T-cell (primary cell): ENCODE data around the gene EHD4. TPM values are rescaled to one million over a fixed set of nuclear protein-coding genes. Genes with fewer than 3 reads are reported as not detected.

Source experiments
- ATAC-seq, 4 experiments: fragments of 200-7000 bp in 3 of 4; fragments of 150-1000 bp in 1 of 4; cut with Tn5 transposase; replicated peaks in 1 of 4; 1 replicate in 3 of 4; 2 replicates in 1 of 4; pipeline ENCODE4 v1.10.0; 2021; ENCODE audit warnings: moderate library complexity in 3 of 4, mild to moderate bottlenecking in 2 of 4, moderate number of reproducible peaks in 1 of 4
- CTCF ChIA-PET, 2 donors: fragments of 300-600 bp; sonication (Branson Sonifier 250); formaldehyde crosslinking; loops; one replicate each; lab custom pipeline; 2022; ENCODE audit warnings: antibody characterized with exemption in 2 of 2; lab: Charles Lee
- POLR2A ChIA-PET, 2 donors: fragments of 300-600 bp; sonication (Branson Sonifier 250); formaldehyde crosslinking; loops; one replicate each; lab custom pipeline; 2022; ENCODE audit warnings: antibody characterized with exemption in 2 of 2; lab: Charles Lee
- DNase-seq, 35 experiments: peaks; one replicate each; pipeline versions ENCODE4 v3.0.0 to v3.0.0-alpha.2; 2013 to 2023
- H3K27ac ChIP-seq: one replicate; pipeline ENCODE4 v1.5.1; 2013; ENCODE audit warnings: low read length
- H3K27me3 ChIP-seq, 2 experiments: replicated peaks in 1 of 2; 1 replicate in 1 of 2; 2 replicates in 1 of 2; pipeline versions ENCODE4 v1.6.1 to v1.7.0; 2013; ENCODE audit warnings: low read length in 1 of 2, mixed read lengths in 1 of 2; ENCODE audit not compliant: control insufficient read depth in 2 of 2, insufficient read depth in 2 of 2; ENCODE audit errors: extremely low read depth in 1 of 2
- H3K36me3 ChIP-seq, 2 donors: 1 replicate in 1 of 2; 2 replicates in 1 of 2; pipeline versions ENCODE4 v1.6.1 to v1.7.0; 2013; ENCODE audit warnings: low read length in 1 of 2; ENCODE audit not compliant: control insufficient read depth in 2 of 2, insufficient read depth in 1 of 2; ENCODE audit errors: extremely low read depth in 1 of 2
- H3K4me1 ChIP-seq, 2 experiments: 1 replicate in 1 of 2; 2 replicates in 1 of 2; pipeline versions ENCODE4 v1.6.1 to v1.7.0; 2013; ENCODE audit warnings: low read length in 2 of 2, mixed read lengths in 1 of 2; ENCODE audit not compliant: insufficient read depth in 2 of 2, control insufficient read depth in 1 of 2; ENCODE audit errors: extremely low read depth in 1 of 2
- H3K4me3 ChIP-seq, 2 donors: 1 replicate in 1 of 2; 2 replicates in 1 of 2; pipeline versions ENCODE4 v1.5.1 to v1.7.0; 2013; ENCODE audit warnings: mild to moderate bottlenecking in 2 of 2, low read length in 1 of 2, moderate library complexity in 1 of 2; ENCODE audit not compliant: control insufficient read depth in 1 of 2; ENCODE audit errors: extremely low read depth in 1 of 2
- H3K9me3 ChIP-seq: 2 replicates; pipeline ENCODE4 v1.7.0; 2013
- H3K27ac Mint-ChIP-seq, 2 donors: one replicate each; pipeline ENCODE4 v1.8.0; 2020 to 2021; ENCODE audit warnings: mild to moderate bottlenecking in 2 of 2, mixed read lengths in 2 of 2
- H3K27me3 Mint-ChIP-seq, 2 donors: one replicate each; pipeline ENCODE4 v1.8.0; 2021 to 2022; ENCODE audit warnings: mixed read lengths in 2 of 2
- H3K36me3 Mint-ChIP-seq: one replicate; pipeline ENCODE4 v1.8.0; 2021; ENCODE audit warnings: mixed read lengths
- H3K4me1 Mint-ChIP-seq, 3 donors: one replicate each; pipeline ENCODE4 v1.8.0; 2020 to 2022; ENCODE audit warnings: mixed read lengths in 3 of 3, mild to moderate bottlenecking in 1 of 3
- H3K4me3 Mint-ChIP-seq, 3 donors: one replicate each; pipeline ENCODE4 v1.8.0; 2020 to 2022; ENCODE audit warnings: mild to moderate bottlenecking in 3 of 3, mixed read lengths in 3 of 3, moderate library complexity in 3 of 3
- H3K9me3 Mint-ChIP-seq, 3 donors: one replicate each; pipeline ENCODE4 v1.8.0; 2020 to 2022; ENCODE audit warnings: mixed read lengths in 3 of 3
- WGBS: methylation state at CpG from one replicate; pipeline ENCODE4 v1.1.5; 2013; ENCODE audit warnings: missing lambda C conversion rate; ENCODE audit not compliant: insufficient coverage; 5-methylcytosine and 5-hydroxymethylcytosine counted together
- total RNA-seq, 35 experiments: library from RNA in 6 of 35; stranded (reverse) in 6 of 35; fragments of 120-200 nt in 1 of 35; gene quantifications; one replicate each; pipeline versions ENCODE4 v1.2.1 to v1.2.4 and lab custom pipeline; 2013 to 2026

Gene EHD4
- total RNA-seq, 5 donors from 2014 or later (not counting 1 experiment from before 2014, with no cell fraction given) = 11.7 to 46.8 (median 16.8) TPM

DNA sequence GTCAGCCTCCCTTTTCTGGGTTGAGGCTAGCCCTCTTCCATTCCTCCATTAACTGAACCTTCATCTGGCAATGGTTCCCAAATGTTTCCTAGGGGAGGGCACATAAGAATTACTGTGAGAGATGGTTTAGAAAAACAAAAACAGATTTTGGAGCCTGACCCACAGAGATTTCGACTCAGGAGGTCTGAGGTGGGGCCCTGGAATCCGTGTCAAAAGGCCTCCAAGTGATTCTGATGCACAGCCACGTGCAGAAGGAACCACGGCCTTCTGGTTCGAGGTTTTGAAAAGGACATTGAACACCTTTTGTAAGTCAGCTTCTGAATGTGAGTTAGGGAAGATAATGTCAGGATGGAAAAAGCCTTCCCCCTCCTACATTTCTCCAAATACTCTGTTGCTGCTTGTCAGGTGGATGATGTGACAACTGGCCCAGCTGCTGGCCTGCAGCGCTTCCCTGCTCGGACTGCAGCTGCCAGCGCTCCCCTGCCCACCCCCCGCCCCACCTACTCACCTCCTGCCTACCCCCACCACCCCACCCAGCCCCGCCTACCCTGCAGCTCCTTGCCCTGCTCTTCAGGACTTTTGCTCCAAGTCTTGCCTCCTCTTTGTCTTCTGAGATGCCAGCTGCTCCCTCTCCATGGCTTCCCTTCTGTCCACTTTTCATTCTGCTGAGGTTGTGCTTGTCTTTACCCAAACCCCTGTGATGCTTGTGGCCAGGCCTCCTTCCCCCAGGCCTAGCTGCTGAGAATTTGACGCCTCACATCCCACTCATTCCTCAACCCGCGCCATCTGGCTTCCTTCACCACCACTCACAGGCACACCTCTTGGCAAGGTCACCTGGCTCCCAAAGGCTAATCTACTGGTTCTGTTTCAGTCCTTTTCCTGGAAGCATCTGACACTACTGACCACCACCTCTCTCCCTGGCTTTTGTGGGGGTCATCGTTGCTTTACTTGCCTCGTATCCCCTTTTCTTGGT lies 6.6 kb downstream of the EHD4 start:
- POLR2A ChIA-PET = no interaction called here

DNA sequence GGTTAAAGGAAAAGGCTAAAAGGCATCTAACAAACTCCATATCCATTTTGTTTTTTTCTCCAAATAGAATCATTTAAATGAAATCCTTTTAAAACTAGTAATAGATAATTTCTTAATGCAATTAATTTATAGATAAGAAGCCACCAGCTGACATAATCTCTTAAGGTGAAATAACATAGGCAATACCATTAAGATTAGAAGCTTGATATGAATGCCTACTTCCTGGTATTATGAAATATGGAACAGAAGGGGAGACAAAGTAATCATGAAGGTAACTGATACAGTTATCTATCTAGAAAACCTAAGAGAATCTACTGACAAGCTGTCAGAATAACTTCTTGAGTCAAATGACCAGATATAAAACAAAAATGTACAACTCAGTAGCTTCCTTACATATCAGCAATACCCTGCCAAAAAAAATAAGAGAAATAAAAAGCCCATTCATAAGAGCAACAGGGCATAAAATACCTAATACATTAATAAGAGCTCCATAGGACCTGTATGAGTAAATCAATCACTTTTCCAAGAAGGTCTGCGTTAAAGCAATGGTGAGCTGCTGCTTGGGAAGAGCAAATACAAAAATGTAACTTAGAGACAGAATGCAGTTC lies 10.7 kb downstream of the EHD4 start:
- H3K27me3 Mint-ChIP-seq = no peaks in the 10 kb centered on the region
- H3K27ac Mint-ChIP-seq = peak overlapping the region in 1 of 2 donors; percentile 36
- no peaks in the 10 kb centered on the region for H3K9me3 Mint-ChIP-seq
- H3K4me1 Mint-ChIP-seq = peaks cover 19 to 36% (median 35%) of the 10 kb centered on the region in 3 donors
- ChIA-PET CTCF (interaction anchor here in 1 of 2 donors (0.6 to 1.0 kb wide), 2 partner anchors 9 to 25 kb away, joined by 3 to 4 read pairs; no protein-coding TSS in a partner anchor), POLR2A (interaction anchor here (0.6 to 1.2 kb wide), 5 partner anchors 8 to 26 kb away, joined by 3 to 4 read pairs (median 3); no protein-coding TSS in a partner anchor)
- no peak overlapping the region for H3K4me3 Mint-ChIP-seq
- H3K4me3 ChIP-seq = no peak overlapping the region
- DNase-seq (no peak), ATAC-seq (no peak)
- no peaks in the 10 kb centered on the region for H3K36me3 ChIP-seq
- peaks cover 0 to 13% of the 10 kb centered on the region in 2 experiments for H3K4me1 ChIP-seq
- no CpG with 5 or more reads among the region's 1 CpG for WGBS
- peaks cover 19% of the 10 kb centered on the region for H3K36me3 Mint-ChIP-seq
- no peaks in the 10 kb centered on the region for H3K27me3 ChIP-seq
- H3K27ac ChIP-seq = no peak overlapping the region
- H3K9me3 ChIP-seq = no peaks in the 10 kb centered on the region

More for the DNA sequence above, 6.6 kb downstream of the EHD4 start:
- Mint-ChIP-seq H3K36me3 (peaks cover 18% of the 10 kb centered on the region), H3K4me1 (peaks cover 44 to 62% (median 58%) of the 10 kb centered on the region in 3 donors), H3K4me3 (no peak overlapping the region), H3K27ac (peak overlapping the region; percentile 6 to 19), H3K27me3 (no peaks in the 10 kb centered on the region), H3K9me3 (no peaks in the 10 kb centered on the region)
- WGBS = 71% methylated on average over 6 of the region's 15 CpGs
- no peak overlapping the region for H3K4me3 ChIP-seq
- H3K4me1 ChIP-seq = peaks cover 17 to 32% of the 10 kb centered on the region in 2 experiments
- no peak overlapping the region for H3K27ac ChIP-seq
- peak in 1 of 35 experiments; percentile 12 for DNase-seq
- no peaks in the 10 kb centered on the region for H3K36me3 ChIP-seq
- H3K27me3 ChIP-seq = no peaks in the 10 kb centered on the region
- CTCF ChIA-PET = no interaction called here
- H3K9me3 ChIP-seq = no peaks in the 10 kb centered on the region
- no peak for ATAC-seq

DNA sequence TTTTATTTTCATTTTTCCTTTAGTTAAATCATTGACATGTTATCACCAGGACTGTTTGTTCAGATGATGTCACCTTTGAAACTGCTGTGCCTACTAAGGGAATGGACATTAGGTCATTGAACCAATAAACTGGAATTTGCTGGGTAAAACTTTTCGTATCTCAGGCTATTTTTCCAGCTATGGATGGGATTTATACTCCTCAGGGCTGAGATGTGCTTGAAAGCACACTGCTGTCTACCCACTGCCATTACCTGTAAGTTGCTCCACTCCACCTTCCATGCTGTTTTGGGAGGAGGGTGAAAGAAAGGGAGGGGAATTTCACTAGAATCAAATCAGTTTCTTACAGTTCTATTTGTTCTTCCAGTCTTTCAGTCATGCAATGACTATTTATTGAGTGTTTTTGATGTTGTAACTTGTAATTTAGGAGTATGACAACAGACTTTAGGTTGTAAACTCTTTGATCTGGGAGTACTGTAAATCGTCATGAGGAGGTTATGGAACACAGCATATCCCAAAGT lies 11.3 kb downstream of the EHD4 start:
- Histone ChIP-seq H3K4me3 (no peak overlapping the region), H3K9me3 (no peaks in the 10 kb centered on the region), H3K36me3 (peaks cover 0 to 2% of the 10 kb centered on the region in 2 donors), H3K27ac (no peak overlapping the region), H3K4me1 (peaks cover 0 to 11% of the 10 kb centered on the region in 2 experiments), H3K27me3 (no peaks in the 10 kb centered on the region)
- ATAC-seq (no peak), DNase-seq (no peak)
- peak overlapping the region in 1 of 2 donors; percentile 50 for H3K27ac Mint-ChIP-seq
- ChIA-PET POLR2A (interaction anchor here (1.0 to 1.2 kb wide), 2 partner anchors 9 to 11 kb away, joined by 3 read pairs; no protein-coding TSS in a partner anchor), CTCF (interaction anchor here in 1 of 2 donors (0.6 to 1.0 kb wide), 2 partner anchors 8 to 24 kb away, joined by 3 to 4 read pairs; no protein-coding TSS in a partner anchor)
- no peak overlapping the region for H3K4me3 Mint-ChIP-seq
- H3K9me3 Mint-ChIP-seq = no peaks in the 10 kb centered on the region
- peaks cover 18 to 32% (median 31%) of the 10 kb centered on the region in 3 donors for H3K4me1 Mint-ChIP-seq
- 80% methylated on average over 1 of the region's 2 CpGs for WGBS
- H3K27me3 Mint-ChIP-seq = no peaks in the 10 kb centered on the region
- H3K36me3 Mint-ChIP-seq = peaks cover 19% of the 10 kb centered on the region

DNA sequence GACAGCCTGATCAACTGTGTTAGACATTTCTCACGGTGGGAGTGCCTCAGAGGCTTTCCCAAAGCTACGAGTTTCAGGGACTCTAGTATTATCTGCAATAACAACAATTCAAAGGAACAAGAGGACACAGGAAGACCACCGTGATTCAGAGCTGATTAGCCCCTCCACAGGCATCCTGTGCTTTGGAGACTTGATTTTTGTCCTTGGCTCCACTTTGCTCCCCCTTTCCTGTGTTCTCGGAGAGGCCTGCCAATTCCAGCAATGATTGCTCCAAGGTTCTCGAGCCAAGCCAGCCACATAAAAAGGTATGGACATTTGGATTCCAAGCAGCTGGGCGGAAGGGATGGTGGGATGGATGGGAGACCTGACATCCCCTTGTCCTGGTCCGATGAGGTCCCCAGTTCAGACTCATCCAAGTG lies 14.3 kb downstream of the EHD4 start:
- Mint-ChIP-seq H3K4me1 (peaks cover 18 to 28% (median 27%) of the 10 kb centered on the region in 3 donors), H3K36me3 (peaks cover 23% of the 10 kb centered on the region), H3K27me3 (no peaks in the 10 kb centered on the region), H3K4me3 (no peak overlapping the region), H3K9me3 (no peaks in the 10 kb centered on the region), H3K27ac (peak overlapping the region in 1 of 2 donors; percentile 39)
- ChIA-PET CTCF (interaction anchor here in 1 of 2 donors (1.3 kb wide), 1 partner anchor 12 kb away, joined by 3 read pairs; no protein-coding TSS in a partner anchor), POLR2A (interaction anchor here (0.7 to 0.9 kb wide), 3 partner anchors 11 to 15 kb away, joined by 3 to 5 read pairs (median 3); partner anchors contain the start of gene EHD4 (in 1 of the 2))
- Histone ChIP-seq H3K27me3 (no peaks in the 10 kb centered on the region), H3K4me1 (peaks cover 0 to 9% of the 10 kb centered on the region in 2 experiments), H3K36me3 (peaks cover 0 to 11% of the 10 kb centered on the region in 2 donors), H3K9me3 (no peaks in the 10 kb centered on the region), H3K4me3 (no peak overlapping the region), H3K27ac (no peak overlapping the region)
- ATAC-seq (no peak), DNase-seq (no peak)
- 85% methylated on average over 7 of the region's 7 CpGs for WGBS

DNA sequence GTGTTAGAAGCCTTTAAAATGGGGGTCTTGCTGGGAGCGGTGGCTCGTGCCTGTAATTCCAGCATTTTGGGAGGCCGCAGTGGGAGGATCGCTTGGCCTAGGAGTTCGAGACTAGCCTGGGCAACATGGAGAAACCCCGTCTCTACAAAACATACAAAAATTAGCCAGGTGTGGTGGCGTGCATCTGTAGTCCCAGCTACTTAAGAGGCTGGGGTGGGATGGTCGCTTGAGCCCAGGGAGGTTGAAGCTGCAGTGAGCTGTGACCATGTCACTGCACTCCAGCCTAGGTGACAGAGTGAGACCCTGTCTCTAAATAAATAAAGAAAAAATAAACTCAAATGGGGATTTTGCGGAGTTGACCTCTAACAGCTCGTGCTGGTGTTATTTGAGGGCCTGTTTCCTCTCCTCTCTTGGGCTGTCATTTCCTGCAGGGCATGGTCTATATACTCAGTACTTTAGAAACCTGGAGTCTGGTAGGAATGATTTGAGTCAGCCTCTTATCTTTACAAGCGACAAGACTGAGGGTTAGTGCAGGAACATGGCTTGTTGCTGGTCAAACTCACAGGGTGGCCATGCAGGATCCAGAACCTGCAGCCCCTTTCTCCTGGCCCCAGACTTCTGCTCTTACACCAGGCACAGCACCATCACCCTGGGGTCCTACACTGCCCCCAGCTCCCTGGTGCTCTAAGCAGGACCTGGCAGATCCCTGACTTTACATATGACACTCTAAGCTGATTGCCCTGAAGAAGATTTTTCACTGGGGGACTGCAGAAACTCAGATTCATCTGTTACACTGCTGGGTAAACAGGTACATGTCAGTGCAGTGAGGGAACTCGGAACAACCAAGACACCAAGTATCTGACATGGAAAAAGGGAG lies 15.1 kb downstream of the EHD4 start:
- peaks cover 18 to 27% (median 27%) of the 10 kb centered on the region in 3 donors for H3K4me1 Mint-ChIP-seq
- Histone ChIP-seq H3K36me3 (peaks cover 0 to 17% of the 10 kb centered on the region in 2 donors), H3K9me3 (no peaks in the 10 kb centered on the region), H3K27me3 (no peaks in the 10 kb centered on the region), H3K27ac (no peak overlapping the region), H3K4me3 (no peak overlapping the region), H3K4me1 (peaks cover 0 to 9% of the 10 kb centered on the region in 2 experiments)
- peak overlapping the region in 1 of 2 donors; percentile 39 for H3K27ac Mint-ChIP-seq
- POLR2A ChIA-PET = interaction anchor here (0.5 to 0.8 kb wide), 2 partner anchors 15 to 475 kb away, joined by 3 to 4 read pairs; partner anchors contain the start of gene EHD4 (in 1 of the 2)
- ATAC-seq (no peak), DNase-seq (no peak)
- no peaks in the 10 kb centered on the region for H3K9me3 Mint-ChIP-seq
- no peak overlapping the region for H3K4me3 Mint-ChIP-seq
- H3K27me3 Mint-ChIP-seq = no peaks in the 10 kb centered on the region
- H3K36me3 Mint-ChIP-seq = peaks cover 25% of the 10 kb centered on the region
- WGBS = 95% methylated on average over 3 of the region's 12 CpGs
- CTCF ChIA-PET = interaction anchor here in 1 of 2 donors (1.3 kb wide), 1 partner anchor 13 kb away, joined by 3 read pairs; no protein-coding TSS in a partner anchor
